Fibroblast of lung (primary cell): Measurements from ENCODE around the gene TPRG1L. TPM values are rescaled to one million over a fixed set of nuclear protein-coding genes. Genes with fewer than 3 reads are reported as not detected.

Experiments used
- DNase-seq, 2 donors: peaks; one replicate each; pipeline versions ENCODE4 v3.0.0 to v3.0.0-alpha.2; 2010; ENCODE audit warnings: low read depth in 2 of 2
- H2AFZ ChIP-seq: 2 replicates; pipeline ENCODE4 v1.5.1; 2012; ENCODE audit warnings: low read length, control low read depth, inconsistent platforms
- H3K27ac ChIP-seq: 2 replicates; pipeline ENCODE4 v1.5.1; 2011; ENCODE audit warnings: low read length, control low read depth; ENCODE audit not compliant: insufficient read depth
- H3K27me3 ChIP-seq: 2 replicates; pipeline ENCODE4 v1.5.1; 2011; ENCODE audit warnings: mild to moderate bottlenecking, low read length; ENCODE audit not compliant: control insufficient read depth, insufficient read depth
- H3K36me3 ChIP-seq: 2 replicates; pipeline ENCODE4 v1.5.1; 2011; ENCODE audit warnings: low read length; ENCODE audit not compliant: control insufficient read depth, insufficient read depth
- H3K4me1 ChIP-seq: 2 replicates; pipeline ENCODE4 v1.5.1; 2011; ENCODE audit warnings: low read length; ENCODE audit not compliant: control insufficient read depth, insufficient read depth; ENCODE audit errors: extremely low read depth
- H3K4me2 ChIP-seq: 2 replicates; pipeline ENCODE4 v1.5.1; 2011; ENCODE audit warnings: low read length, control low read depth; ENCODE audit not compliant: insufficient read depth; ENCODE audit errors: extremely low read depth
- H3K4me3 ChIP-seq, 4 experiments: fragments of 200-600 bp in 1 of 4; sonication (generic) in 1 of 4; replicated peaks in 1 of 4; 2 replicates each; pipeline ENCODE4 v1.5.1; 2011 to 2016; ENCODE audit warnings: low read length in 4 of 4, low read depth in 3 of 4, mild to moderate bottlenecking in 3 of 4, control low read depth in 2 of 4, inconsistent platforms in 1 of 4, mixed read lengths in 1 of 4; ENCODE audit not compliant: insufficient read depth in 1 of 4; ENCODE audit errors: control extremely low read depth in 1 of 4
- H3K79me2 ChIP-seq: 2 replicates; pipeline ENCODE4 v1.5.1; 2012; ENCODE audit warnings: mild to moderate bottlenecking, low read length, inconsistent platforms; ENCODE audit not compliant: control insufficient read depth, insufficient read depth
- H3K9ac ChIP-seq: 2 replicates; pipeline ENCODE4 v1.5.1; 2011; ENCODE audit warnings: mild to moderate bottlenecking, low read length, control low read depth; ENCODE audit not compliant: insufficient read depth
- H3K9me3 ChIP-seq: 2 replicates; pipeline ENCODE4 v1.5.1; 2012; ENCODE audit warnings: low read depth, low read length; ENCODE audit not compliant: control insufficient read depth, insufficient read depth
- H4K20me1 ChIP-seq: 2 replicates; pipeline ENCODE4 v1.5.1; 2011; ENCODE audit warnings: low read length; ENCODE audit not compliant: control insufficient read depth, insufficient read depth; ENCODE audit errors: extremely low read depth
- CTCF ChIP-seq, 2 donors: IDR thresholded peaks in 1 of 2; conservative IDR thresholded peaks in 1 of 2; 1 replicate in 1 of 2; 2 replicates in 1 of 2; pipeline ENCODE4 v1.5.1; 2011 to 2012; ENCODE audit warnings: low read length in 2 of 2, control low read depth in 1 of 2, inconsistent platforms in 1 of 2, low read depth in 1 of 2, mild to moderate bottlenecking in 1 of 2
- EZH2 ChIP-seq: IDR thresholded peaks from 2 replicates; pipeline ENCODE4 v1.5.1; 2012; ENCODE audit warnings: low read length, control low read depth, mild to moderate bottlenecking; ENCODE audit errors: missing control alignments
- polyA plus RNA-seq, 2 donors: library from polyadenylated mRNA; depleted of rRNA in 1 of 2; stranded (reverse) in 1 of 2; unstranded in 1 of 2; fragments of >200 nt; gene quantifications; 2 replicates each; pipeline ENCODE4 v1.2.1, GENCODE V29; 2011 to 2012; ENCODE audit warnings: missing spikeins in 1 of 2
- total RNA-seq: library from RNA; depleted of rRNA; stranded (reverse); fragments of >200 nt; gene quantifications from 2 replicates; pipeline ENCODE4 v1.2.1, GENCODE V29; 2014

TPRG1L gene
- total and polyA plus RNA-seq, 2 donors (not counting 1 experiment from before 2014, with no cell fraction given), result 22.3 to 56.7 TPM

- Histone ChIP-seq H2AFZ (no peak overlapping the region), H3K4me2 (no peak overlapping the region), H3K27ac (no peak overlapping the region), H3K36me3 (no peaks in the 10 kb centered on the region), H3K27me3 (no peaks in the 10 kb centered on the region), H3K9ac (no peak overlapping the region), H3K4me3 (no peak overlapping the region), H4K20me1 (no peaks in the 10 kb centered on the region), H3K9me3 (no peaks in the 10 kb centered on the region), H3K79me2 (no peaks in the 10 kb centered on the region), H3K4me1 (no peaks in the 10 kb centered on the region)
- TF ChIP-seq CTCF (conservative IDR thresholded peaks at IDR 0.05 in 1 of 2, IDR thresholded peaks at IDR 0.05 in 1 of 2; ENCODE audit: low read depth in 1 of 2, low read length in 2 of 2), result no peak
- no peak for TF ChIP-seq EZH2
- DNase-seq, result no peak
Measured at GRCh38 chr1:3668148-3668547, 43.3 kb downstream of the TPRG1L start.

- H3K27ac ChIP-seq, result no peak overlapping the region
- no peaks in the 10 kb centered on the region for H3K4me1 ChIP-seq
- no peak for TF ChIP-seq CTCF (conservative IDR thresholded peaks at IDR 0.05 in 1 of 2, IDR thresholded peaks at IDR 0.05 in 1 of 2; ENCODE audit: low read depth in 1 of 2, low read length in 2 of 2)
- TF ChIP-seq EZH2, result no peak
- no peaks in the 10 kb centered on the region for H4K20me1 ChIP-seq
- no peak overlapping the region for H2AFZ ChIP-seq
- no peaks in the 10 kb centered on the region for H3K79me2 ChIP-seq
- no peaks in the 10 kb centered on the region for H3K9me3 ChIP-seq
- H3K4me3 ChIP-seq, result no peak overlapping the region
- H3K36me3 ChIP-seq, result no peaks in the 10 kb centered on the region
- no peak overlapping the region for H3K9ac ChIP-seq
- H3K4me2 ChIP-seq, result no peak overlapping the region
- peak in 1 of 2 donors; percentile 15 for DNase-seq
- no peaks in the 10 kb centered on the region for H3K27me3 ChIP-seq
Measured at GRCh38 chr1:3668585-3669300, 43.9 kb downstream of the TPRG1L start.

GRCh38 chr1:3669421-3669821 is 44.6 kb downstream of the TPRG1L start:
- no peak overlapping the region for H3K4me2 ChIP-seq
- H3K36me3 ChIP-seq, result no peaks in the 10 kb centered on the region
- no peak for DNase-seq
- H3K9me3 ChIP-seq, result no peaks in the 10 kb centered on the region
- no peak overlapping the region for H3K9ac ChIP-seq
- no peak for TF ChIP-seq EZH2
- no peak overlapping the region for H2AFZ ChIP-seq
- H3K27me3 ChIP-seq, result no peaks in the 10 kb centered on the region
- H3K4me1 ChIP-seq, result no peaks in the 10 kb centered on the region
- H3K27ac ChIP-seq, result no peak overlapping the region
- no peak overlapping the region for H3K4me3 ChIP-seq
- no peaks in the 10 kb centered on the region for H3K79me2 ChIP-seq
- no peaks in the 10 kb centered on the region for H4K20me1 ChIP-seq
